SU-DHL-6 (cell line): ENCODE measurements around the gene CNTF.

Experiments
- H2AFZ ChIP-seq: fragments of 200-600 bp; sonication (generic); 2 replicates; pipeline ENCODE4 v1.6.1; 2014; ENCODE audit warnings: low read depth, mild to moderate bottlenecking, moderate library complexity, mixed read lengths, antibody characterized with exemption, low read length; ENCODE audit not compliant: severe bottlenecking
- H3F3A ChIP-seq: fragments of 200-600 bp; shearing (Covaris generic); 2 replicates; pipeline ENCODE4 v1.6.0; 2016; ENCODE audit warnings: antibody characterized with exemption, mild to moderate bottlenecking; ENCODE audit not compliant: insufficient read depth
- H3K27ac ChIP-seq: fragments of 200-600 bp; sonication (generic); 2 replicates; pipeline ENCODE4 v1.5.1; 2016; ENCODE audit warnings: low read depth, mild to moderate bottlenecking, low read length, moderate library complexity, mixed read lengths
- H3K27me3 ChIP-seq: fragments of 200-600 bp; sonication (generic), shearing (Covaris generic); 2 replicates; pipeline ENCODE4 v1.6.0; 2014; ENCODE audit warnings: mild to moderate bottlenecking, low read length
- H3K36me3 ChIP-seq: fragments of 200-600 bp; sonication (generic); 2 replicates; pipeline ENCODE4 v1.6.1; 2014; ENCODE audit warnings: mild to moderate bottlenecking, low read length, mixed read lengths
- H3K4me2 ChIP-seq: fragments of 300-600, 200-600 bp; shearing (Covaris generic), sonication (generic); 2 replicates; pipeline ENCODE4 v1.6.0; 2014; ENCODE audit warnings: low read length, low read depth, mild to moderate bottlenecking; ENCODE audit not compliant: poor library complexity, severe bottlenecking
- H3K4me3 ChIP-seq: fragments of 200-600 bp; sonication (generic); 2 replicates; pipeline ENCODE4 v1.5.1; 2014; ENCODE audit warnings: antibody characterized with exemption, low read length, mild to moderate bottlenecking, mixed read lengths; ENCODE audit not compliant: insufficient read depth, poor library complexity, severe bottlenecking
- H3K79me2 ChIP-seq: fragments of 200-600 bp; sonication (generic); 2 replicates; pipeline ENCODE4 v1.6.1; 2014; ENCODE audit warnings: mild to moderate bottlenecking, low read length, moderate library complexity; ENCODE audit not compliant: insufficient read depth
- H3K9ac ChIP-seq: fragments of 200-600 bp; sonication (generic); 2 replicates; pipeline ENCODE4 v1.7.0; 2014; ENCODE audit warnings: mild to moderate bottlenecking, low read length
- H3K9me2 ChIP-seq: fragments of 200-600 bp; sonication (generic); replicated peaks from 2 replicates; pipeline ENCODE4 v1.6.1; 2014; ENCODE audit warnings: low read length; ENCODE audit not compliant: insufficient read depth
- H3K9me3 ChIP-seq: fragments of 200-600 bp; sonication (generic); 2 replicates; pipeline ENCODE4 v1.6.1; 2014; ENCODE audit warnings: low read length, mixed read lengths; ENCODE audit not compliant: insufficient read depth
- H4K20me1 ChIP-seq: fragments of 200-600 bp; sonication (generic); 2 replicates; pipeline ENCODE4 v1.6.1; 2014; ENCODE audit warnings: low read depth, mild to moderate bottlenecking, antibody characterized with exemption, low read length, moderate library complexity, mixed read lengths
- CTCF ChIP-seq: fragments of 200-600 bp; sonication (generic); IDR thresholded peaks from one replicate; pipeline ENCODE4 v1.5.1; 2017; ENCODE audit warnings: antibody characterized with exemption, mild to moderate bottlenecking, low read length, moderate library complexity; ENCODE audit not compliant: insufficient read depth, poor library complexity, severe bottlenecking
- EZH2phosphoT487 ChIP-seq: fragments of 200-600 bp; sonication (generic), shearing (Covaris generic); conservative IDR thresholded peaks from 2 replicates; pipeline ENCODE4 v1.6.1; 2018; ENCODE audit warnings: mild to moderate bottlenecking, antibody characterized with exemption, low read length, moderate library complexity, mixed read lengths

CNTF gene

DNA sequence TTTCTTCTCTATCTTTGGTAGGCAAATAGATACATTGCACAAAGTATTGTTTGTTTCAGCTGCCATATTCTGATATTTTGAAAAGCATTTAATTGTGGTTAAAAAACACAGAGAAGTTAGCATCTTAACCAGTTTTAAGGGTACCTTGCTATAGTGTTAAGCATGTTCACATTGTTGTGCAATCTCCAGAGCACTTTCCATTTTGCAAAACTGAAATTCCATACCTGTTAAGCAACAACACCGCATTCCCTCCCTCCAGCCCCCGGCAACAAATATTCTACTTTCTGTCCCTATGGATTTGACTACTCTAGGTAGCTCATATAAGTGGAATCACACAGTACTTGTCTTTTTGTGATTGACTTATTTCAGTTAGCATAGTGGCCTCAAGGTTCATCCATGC is 33.9 kb downstream of the CNTF start:
- no peak for TF ChIP-seq EZH2phosphoT487
- TF ChIP-seq CTCF = no peak
- H3K9me2 ChIP-seq = no peaks in the 10 kb centered on the region

DNA sequence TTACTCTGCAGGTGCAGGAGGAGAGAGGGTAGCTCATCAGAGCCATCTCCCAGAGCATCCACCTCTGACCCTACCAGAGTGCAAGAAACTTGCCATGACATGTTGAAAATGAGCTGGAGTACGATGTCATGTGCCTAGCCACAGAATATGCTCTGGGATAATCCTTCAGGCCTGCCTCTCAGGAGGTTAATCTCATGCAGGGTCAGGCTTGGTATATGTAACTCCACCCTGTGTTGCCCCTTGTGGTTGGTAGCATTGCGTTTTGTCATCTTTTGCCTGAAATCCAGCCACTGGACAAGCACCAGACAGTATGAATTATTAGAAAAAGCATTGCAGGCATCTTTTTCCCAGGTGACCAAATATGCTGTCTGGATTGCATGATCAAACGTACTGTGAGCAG is 36.2 kb downstream of the CNTF start:
- H3K4me3 ChIP-seq = no peak overlapping the region
- no peaks in the 10 kb centered on the region for H3K9me3 ChIP-seq
- no peaks in the 10 kb centered on the region for H3K27me3 ChIP-seq
- no peaks in the 10 kb centered on the region for H3K9me2 ChIP-seq
- no peak for TF ChIP-seq CTCF
- no peak for TF ChIP-seq EZH2phosphoT487
- H3K4me2 ChIP-seq = no peak overlapping the region
- no peak overlapping the region for H3K9ac ChIP-seq
- no peaks in the 10 kb centered on the region for H3F3A ChIP-seq
- H3K36me3 ChIP-seq = no peaks in the 10 kb centered on the region
- no peaks in the 10 kb centered on the region for H4K20me1 ChIP-seq
- no peaks in the 10 kb centered on the region for H3K79me2 ChIP-seq
- H3K27ac ChIP-seq = no peak overlapping the region
- no peak overlapping the region for H2AFZ ChIP-seq

More for the DNA sequence above, 33.9 kb downstream of the CNTF start:
- Histone ChIP-seq H3K27ac (no peak overlapping the region), H3K9me3 (no peaks in the 10 kb centered on the region), H3K4me2 (no peak overlapping the region), H3K27me3 (no peaks in the 10 kb centered on the region), H3F3A (no peaks in the 10 kb centered on the region), H3K36me3 (no peaks in the 10 kb centered on the region), H3K79me2 (no peaks in the 10 kb centered on the region), H3K4me3 (no peak overlapping the region), H4K20me1 (no peaks in the 10 kb centered on the region), H2AFZ (no peak overlapping the region), H3K9ac (no peak overlapping the region)

GRCh38 chr11:58659404-58659803 is 36.9 kb downstream of the CNTF start:
- H3K9me3 ChIP-seq = no peaks in the 10 kb centered on the region
- no peaks in the 10 kb centered on the region for H3F3A ChIP-seq
- H3K27me3 ChIP-seq = no peaks in the 10 kb centered on the region
- no peaks in the 10 kb centered on the region for H3K9me2 ChIP-seq
- H4K20me1 ChIP-seq = no peaks in the 10 kb centered on the region
- no peak overlapping the region for H3K9ac ChIP-seq
- H3K4me2 ChIP-seq = no peak overlapping the region
- no peaks in the 10 kb centered on the region for H3K79me2 ChIP-seq
- H3K36me3 ChIP-seq = no peaks in the 10 kb centered on the region
- H2AFZ ChIP-seq = no peak overlapping the region
- H3K27ac ChIP-seq = no peak overlapping the region
- no peak for TF ChIP-seq EZH2phosphoT487
- no peak for TF ChIP-seq CTCF
- no peak overlapping the region for H3K4me3 ChIP-seq
